Brain microvascular endothelial cell (primary cell): ENCODE measurements around the gene RAVER2.

Experiments used
- DNase-seq: peaks from one replicate; pipeline ENCODE4 v3.0.0-alpha.2; 2020
- H3K27ac ChIP-seq: fragments of 250-450 bp; sonication (Bioruptor Pico); 2 replicates; pipeline ENCODE4 v1.5.1; 2020; ENCODE audit warnings: mild to moderate bottlenecking, moderate library complexity
- H3K27me3 ChIP-seq: fragments of 250-450 bp; sonication (Bioruptor Pico); replicated peaks from 2 replicates; pipeline ENCODE4 v1.5.1; 2020; ENCODE audit warnings: mild to moderate bottlenecking
- H3K36me3 ChIP-seq: fragments of 250-450 bp; sonication (Bioruptor Pico); replicated peaks from 2 replicates; pipeline ENCODE4 v1.5.1; 2020; ENCODE audit warnings: mild to moderate bottlenecking
- H3K4me3 ChIP-seq: 2 replicates; pipeline ENCODE4 v1.5.1; 2011; ENCODE audit warnings: low read depth, mild to moderate bottlenecking, control low read depth, low read length, moderate library complexity
- CTCF ChIP-seq: IDR thresholded peaks from 2 replicates; pipeline ENCODE4 v1.5.1; 2011; ENCODE audit warnings: low read depth, mild to moderate bottlenecking, moderate library complexity, low read length, control low read depth, inconsistent platforms; ENCODE audit errors: missing control alignments
- in situ Hi-C: cut with HindIII; loops from 2 replicates; pipeline ENCODE4 v1.10.0; 2017; ENCODE audit warnings: low sequenced_read_pairs, low pct_ligation_motif_present

RAVER2 gene

GRCh38 chr1:64875101-64875500 is 130.2 kb downstream of the RAVER2 start:
- no peak for DNase-seq
- no peak overlapping the region for H3K4me3 ChIP-seq
- in situ Hi-C loops = no loop called here
- H3K36me3 ChIP-seq = peaks cover 51% of the 10 kb centered on the region
- no peak overlapping the region for H3K27ac ChIP-seq
- no peak for TF ChIP-seq CTCF
- H3K27me3 ChIP-seq = no peaks in the 10 kb centered on the region

DNA sequence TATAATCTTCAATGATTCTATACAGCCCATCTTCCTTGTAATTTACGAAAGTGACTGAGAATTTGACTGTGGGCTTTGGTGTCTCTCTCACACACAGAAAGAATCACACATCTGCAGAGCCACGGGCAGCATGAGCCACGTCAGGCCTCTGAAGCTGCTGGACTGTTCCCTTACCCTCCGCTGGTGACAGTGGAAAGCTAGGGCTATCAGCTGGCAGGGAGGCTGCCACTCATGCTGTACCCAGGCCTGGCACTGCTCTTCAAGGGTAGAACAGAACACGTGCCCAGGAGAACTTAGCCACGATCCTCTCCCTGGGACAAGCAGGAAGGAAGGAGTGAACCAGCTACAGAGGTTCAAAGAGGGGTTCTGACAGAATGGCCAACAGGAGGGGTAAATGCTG is 130.7 kb downstream of the RAVER2 start:
- in situ Hi-C loops = no loop called here
- TF ChIP-seq CTCF = no peak
- DNase-seq = no peak
- H3K4me3 ChIP-seq = no peak overlapping the region
- H3K36me3 ChIP-seq = peaks cover 51% of the 10 kb centered on the region
- no peaks in the 10 kb centered on the region for H3K27me3 ChIP-seq
- H3K27ac ChIP-seq = no peak overlapping the region

DNA sequence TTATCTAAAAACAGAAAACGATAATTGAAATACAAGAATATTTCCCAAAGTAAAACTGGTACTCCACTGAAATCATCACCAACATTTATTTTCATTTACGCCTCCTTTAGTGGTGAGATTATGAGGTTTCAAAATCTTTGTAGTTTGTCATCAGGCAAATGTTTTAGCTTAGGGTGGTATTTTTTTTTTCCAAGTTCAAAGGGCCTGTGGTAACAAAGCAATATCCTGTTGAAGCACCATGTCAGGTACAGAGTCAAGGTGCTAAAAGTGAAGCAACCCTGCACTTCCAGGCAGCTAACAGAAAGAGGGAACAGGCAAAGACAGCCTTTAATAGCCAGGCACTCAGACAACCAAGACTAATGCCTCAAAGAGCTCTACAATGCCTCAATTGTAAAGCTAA is 132.3 kb downstream of the RAVER2 start:
- Histone ChIP-seq H3K27ac (no peak overlapping the region), H3K27me3 (no peaks in the 10 kb centered on the region), H3K36me3 (peaks cover 39% of the 10 kb centered on the region), H3K4me3 (no peak overlapping the region)
- no peak for TF ChIP-seq CTCF
- in situ Hi-C loops = no loop called here
- DNase-seq = no peak

GRCh38 chr1:64877598-64877997 is 132.7 kb downstream of the RAVER2 start:
- Histone ChIP-seq H3K36me3 (peaks cover 38% of the 10 kb centered on the region), H3K27ac (no peak overlapping the region), H3K27me3 (no peaks in the 10 kb centered on the region), H3K4me3 (no peak overlapping the region)
- in situ Hi-C loops = no loop called here
- TF ChIP-seq CTCF = no peak
- no peak for DNase-seq

DNA sequence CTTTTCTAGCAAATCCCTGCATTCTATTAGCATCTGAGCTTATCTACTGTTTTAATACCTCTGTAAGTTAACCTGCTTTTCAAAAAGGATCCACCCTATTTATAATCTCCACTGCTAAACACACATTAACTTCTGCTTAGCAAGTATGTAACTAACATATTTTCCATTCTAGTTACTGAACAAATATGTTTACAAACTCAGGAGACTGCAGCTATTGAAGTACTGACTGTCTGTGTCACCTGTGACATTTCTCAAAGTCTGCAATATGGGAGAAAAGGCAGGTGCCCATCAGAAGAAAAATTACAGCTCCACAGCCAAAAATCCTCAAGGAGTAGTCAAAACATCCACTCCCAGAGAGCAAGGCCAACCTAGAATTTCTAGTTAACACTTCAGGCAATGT is 133.2 kb downstream of the RAVER2 start:
- no peak overlapping the region for H3K27ac ChIP-seq

More for the DNA sequence above, 133.2 kb downstream of the RAVER2 start:
- no peak for DNase-seq
- no peak for TF ChIP-seq CTCF
- Histone ChIP-seq H3K4me3 (no peak overlapping the region), H3K27me3 (no peaks in the 10 kb centered on the region), H3K36me3 (peaks cover 42% of the 10 kb centered on the region)
- in situ Hi-C loops = no loop called here
